Right lobe of liver (tissue), 6 donors: Measurements from ENCODE around the gene GSTA5. TPM values are rescaled to one million over a fixed set of nuclear protein-coding genes. Genes with fewer than 3 reads are reported as not detected.

ENCODE experiments used
- ATAC-seq, 4 donors: fragments of 200-7000 bp; cut with Tn5 transposase; one replicate each; pipeline ENCODE4 v1.9.1; 2020; ENCODE audit warnings: mild to moderate bottlenecking in 4 of 4, moderate library complexity in 4 of 4
- DNase-seq, 3 donors: peaks; one replicate each; pipeline ENCODE4 v3.0.0-alpha.2; 2020
- H3K27ac ChIP-seq, 3 donors: fragments of 200-600 bp; one replicate each; pipeline ENCODE4 v1.8.0; 2022
- H3K27me3 ChIP-seq, 2 donors: fragments of 200-600 bp; one replicate each; pipeline ENCODE4 v1.8.0; 2022
- H3K36me3 ChIP-seq, 4 donors: fragments of 200-600 bp; sonication (generic) in 1 of 4; one replicate each; pipeline versions ENCODE4 v1.5.1 to v1.8.0; 2017 to 2022; ENCODE audit warnings: control low read depth in 1 of 4
- H3K4me1 ChIP-seq, 4 donors: fragments of 200-600 bp; sonication (generic) in 1 of 4; one replicate each; pipeline versions ENCODE4 v1.5.1 to v1.8.0; 2017 to 2022; ENCODE audit warnings: control low read depth in 1 of 4
- H3K4me3 ChIP-seq, 3 donors: fragments of 200-600 bp; one replicate each; pipeline ENCODE4 v1.8.0; 2022
- H3K9me3 ChIP-seq, 4 donors: fragments of 200-600 bp; sonication (generic) in 1 of 4; one replicate each; pipeline versions ENCODE4 v1.5.1 to v1.8.0; 2017 to 2022; ENCODE audit warnings: control low read depth in 1 of 4
- CTCF ChIP-seq, 4 donors: fragments of 200-600 bp in 3 of 4; fragments of 450-650 bp in 1 of 4; IDR thresholded peaks; one replicate each; pipeline versions ENCODE4 v1.5.1 to v1.8.0; 2016 to 2022; ENCODE audit warnings: antibody characterized with exemption in 4 of 4, mild to moderate bottlenecking in 2 of 4
- POLR2A ChIP-seq: fragments of 450-650 bp; IDR thresholded peaks from one replicate; pipeline ENCODE4 v1.6.1; 2017; ENCODE audit warnings: antibody characterized with exemption, mild to moderate bottlenecking
- WGBS: methylation state at CpG from one replicate; pipeline ENCODE4 v1.1.6; 2018; ENCODE audit warnings: low coverage, low lambda C conversion rate; ENCODE audit not compliant: insufficient coverage; ENCODE audit errors: missing lambda C conversion rate; 5-methylcytosine and 5-hydroxymethylcytosine counted together
- intact Hi-C, 2 donors: fragments of 100-400 bp; cut with DNase I; formaldehyde crosslinking; loops; one replicate each; pipeline versions ENCODE4 v1.11.2 to v1.14.1; 2022
- long read RNA-seq: library from polyadenylated mRNA; unstranded; transcript quantifications from one replicate; pipeline ENCODE4 v2.0.0, GENCODE V29; 2019
- total RNA-seq, 6 experiments: library from RNA; depleted of rRNA in 2 of 6; stranded (reverse); fragments of >200 nt in 2 of 6; fragmentation: NEBNext Ultra II Directional in 3 of 6; extraction: Animal tissue kit (Norgen Biotek cat#: 25700) in 3 of 6; gene quantifications; one replicate each; pipeline versions ENCODE4 v1.1.0 to v1.2.4, GENCODE V29; 2016 to 2023
- donor health status: DM: no; HTN: yes; CAD: no.
- donor health status: DM: no; HTN: no; CAD: no.
- donor health status: DM: no; HTN: no; CAD: no.
- donor health status: DM: no; HTN: yes; CAD: no.
- donor health status: DM: no; HTN: yes; CAD: no.

GSTA5 gene
- not detected for total RNA-seq
- long read RNA-seq, result 0 reads

- 78% methylated on average over 5 of the region's 5 CpGs for WGBS
- no peak within 1 kb of the TSS for H3K4me3 ChIP-seq
- TF ChIP-seq CTCF (IDR thresholded peaks at IDR 0.05) (no peak), POLR2A (no peak)
- DNase-seq (no peak), ATAC-seq (no peak)
- no peaks in the 10 kb centered on the region for H3K4me1 ChIP-seq
- no peaks in the 10 kb centered on the region for H3K27me3 ChIP-seq
- no peak within 1 kb of the TSS for H3K27ac ChIP-seq
- no peaks in the 10 kb centered on the region for H3K9me3 ChIP-seq
- intact Hi-C loops, result no loop called here
- H3K36me3 ChIP-seq, result no peaks in the 10 kb centered on the region
These were observed at the start of gene GSTA5 for GRCh38 chr6:52840763-52841585. TSS of gene GSTA5 (minus strand) at chr6:52840813.

- no peaks in the 10 kb centered on the region for H3K27me3 ChIP-seq
- no peaks in the 10 kb centered on the region for H3K4me1 ChIP-seq
- ATAC-seq (no peak), DNase-seq (no peak)
- intact Hi-C loops, result no loop called here
- no peak for TF ChIP-seq CTCF (IDR thresholded peaks at IDR 0.05)
- TF ChIP-seq POLR2A, result no peak
- no peaks in the 10 kb centered on the region for H3K9me3 ChIP-seq
- no peaks in the 10 kb centered on the region for H3K36me3 ChIP-seq
- H3K4me3 ChIP-seq, result no peak overlapping the region
- no peak overlapping the region for H3K27ac ChIP-seq
- whole genome bisulfite sequencing, result 94% methylated on average over 3 of the region's 3 CpGs
These were observed 49.4 kb upstream of the GSTA5 start for GRCh38 chr6:52890018-52890417.

- no peaks in the 10 kb centered on the region for H3K27me3 ChIP-seq
- H3K36me3 ChIP-seq, result no peaks in the 10 kb centered on the region
- no peak overlapping the region for H3K27ac ChIP-seq
- DNase-seq (no peak), ATAC-seq (no peak)
- no peaks in the 10 kb centered on the region for H3K9me3 ChIP-seq
- H3K4me1 ChIP-seq, result no peaks in the 10 kb centered on the region
- TF ChIP-seq POLR2A, result no peak
- TF ChIP-seq CTCF (IDR thresholded peaks at IDR 0.05), result no peak
- WGBS, result 76% methylated on average over 3 of the region's 3 CpGs
- no peak overlapping the region for H3K4me3 ChIP-seq
- intact Hi-C loops, result loop anchor here in 1 of 2 donors (10.0 kb wide), 1 partner anchor 107 kb away; the partner anchor contains the start of gene GSTA4
These were observed 47.4 kb upstream of the GSTA5 start for GRCh38 chr6:52887910-52888524.

- H3K9me3 ChIP-seq, result no peaks in the 10 kb centered on the region
- H3K36me3 ChIP-seq, result no peaks in the 10 kb centered on the region
- ATAC-seq (peak; percentile 99 to 100 (median 100)), DNase-seq (peak; percentile 46 to 74 (median 66))
- TF ChIP-seq POLR2A (no peak), CTCF (IDR thresholded peaks at IDR 0.05) (peak; percentile 77 to 91 (median 84))
- intact Hi-C loops, result loop anchor here in 1 of 2 donors (10.0 kb wide), 1 partner anchor 113 kb away; the partner anchor contains the start of gene GSTA4
- 6% methylated on average over 14 of the region's 18 CpGs for WGBS
- peak overlapping the region in 1 of 3 donors; percentile 67 for H3K27ac ChIP-seq
- H3K4me3 ChIP-seq, result peak overlapping the region; percentile 43 to 63 (median 59)
- no peaks in the 10 kb centered on the region for H3K27me3 ChIP-seq
- no peaks in the 10 kb centered on the region for H3K4me1 ChIP-seq
These were observed 41.6 kb upstream of the GSTA5 start for GRCh38 chr6:52881996-52882841.
